OCI-M2 (cell line): ENCODE results near the gene SUSD1.

ENCODE experiments used
- DNase-seq: peaks from one replicate; lab custom pipeline; 2025; ENCODE audit not compliant: unreplicated experiment; lab: John Stamatoyannopoulos, UW

The SUSD1 gene

GRCh38 chr9:112044186-112044585 is 130.9 kb downstream of the SUSD1 start:
- DNase-seq = no peak

GRCh38 chr9:112043423-112043822 is 131.7 kb downstream of the SUSD1 start:
- DNase-seq = no peak

DNA sequence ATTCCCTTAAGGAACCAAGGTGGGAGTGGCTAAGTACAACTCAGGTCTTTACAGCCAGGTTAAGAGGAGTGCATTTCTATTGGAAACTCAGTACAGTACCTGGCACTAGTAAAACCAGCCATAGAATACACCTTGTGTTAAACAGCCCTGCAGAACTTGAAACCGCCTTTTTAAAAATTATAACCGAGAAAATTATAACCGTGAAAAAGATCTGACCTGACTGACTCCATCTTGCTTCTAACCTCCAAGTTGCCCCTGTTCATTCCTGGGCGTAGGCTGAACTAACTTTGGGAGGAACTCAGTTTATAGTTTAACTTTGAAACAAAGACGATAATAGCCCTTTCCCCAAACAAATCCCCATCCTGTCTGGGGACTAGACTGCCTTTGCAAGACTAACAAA is 132.3 kb downstream of the SUSD1 start:
- DNase-seq = no peak

GRCh38 chr9:112042244-112042638 is 132.9 kb downstream of the SUSD1 start:
- no peak for DNase-seq

GRCh38 chr9:112041536-112042243 is 133.4 kb downstream of the SUSD1 start:
- no peak for DNase-seq

DNA sequence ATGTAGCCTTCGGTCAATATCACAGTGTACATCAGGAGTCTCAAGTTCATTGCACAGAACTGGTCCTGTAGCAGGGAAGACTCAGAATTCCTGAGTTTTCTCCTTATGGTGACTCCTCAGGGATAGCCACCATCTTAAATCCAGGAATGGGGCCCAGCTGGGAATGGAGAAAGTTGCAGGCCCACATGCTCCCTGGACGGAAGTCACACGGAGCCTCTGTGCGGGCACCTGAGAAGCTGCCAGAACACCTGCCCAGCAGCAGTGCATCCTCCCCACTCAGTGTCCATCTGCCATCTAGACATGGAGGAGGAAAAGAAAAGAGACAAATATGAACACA is 133.9 kb downstream of the SUSD1 start:
- DNase-seq = no peak

DNA sequence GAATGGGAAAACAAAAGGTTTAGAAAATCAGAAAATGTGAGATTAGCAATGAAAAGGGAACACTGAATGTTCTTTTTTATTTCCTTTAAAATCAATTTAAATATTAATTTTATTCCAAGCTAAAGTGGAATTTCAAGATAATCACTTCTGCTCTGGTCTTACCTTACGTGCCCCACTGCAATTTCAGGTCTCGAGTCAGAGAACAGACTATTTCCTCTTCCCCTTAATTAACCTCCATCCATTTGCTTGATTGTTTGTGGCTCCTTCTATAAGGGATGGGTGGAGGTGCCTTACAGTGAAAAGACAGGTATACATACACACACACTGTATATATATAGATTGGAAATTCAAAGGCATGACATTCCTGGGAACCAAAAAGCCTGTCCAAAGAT is 137.1 kb downstream of the SUSD1 start:
- no peak for DNase-seq

DNA sequence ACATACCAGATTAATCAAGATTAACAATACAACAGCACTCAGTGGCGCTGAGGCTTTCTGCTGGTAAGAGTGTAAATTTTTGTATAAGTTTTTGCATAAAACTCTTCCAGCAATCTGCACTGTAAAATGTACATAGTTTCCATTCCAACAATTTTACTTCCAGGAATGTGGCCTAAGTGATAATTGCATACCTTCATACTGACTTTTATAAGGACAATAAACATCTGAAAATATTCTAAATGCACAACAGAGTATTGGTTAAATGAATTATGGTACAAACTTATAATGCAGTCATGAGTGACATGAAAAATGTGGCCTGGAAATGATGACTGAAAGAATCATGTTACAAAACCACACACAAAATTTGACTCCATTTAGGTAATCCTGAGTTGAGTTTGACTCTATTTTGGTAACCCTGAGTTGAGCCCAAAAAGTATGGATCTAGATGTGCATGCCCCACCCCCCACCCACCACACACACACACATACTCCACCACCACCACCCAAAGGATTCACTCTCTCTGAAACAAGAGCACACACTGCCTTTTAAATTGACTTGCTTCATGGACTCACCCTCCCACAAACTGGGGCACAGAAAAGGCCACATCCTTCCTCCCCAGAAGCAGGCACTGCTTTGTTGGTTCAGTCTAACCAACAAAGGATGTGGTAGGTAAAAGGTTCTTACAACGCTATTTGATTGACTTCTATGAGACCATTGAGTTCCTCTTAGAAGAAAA is 137.6 kb downstream of the SUSD1 start:
- DNase-seq = no peak

DNA sequence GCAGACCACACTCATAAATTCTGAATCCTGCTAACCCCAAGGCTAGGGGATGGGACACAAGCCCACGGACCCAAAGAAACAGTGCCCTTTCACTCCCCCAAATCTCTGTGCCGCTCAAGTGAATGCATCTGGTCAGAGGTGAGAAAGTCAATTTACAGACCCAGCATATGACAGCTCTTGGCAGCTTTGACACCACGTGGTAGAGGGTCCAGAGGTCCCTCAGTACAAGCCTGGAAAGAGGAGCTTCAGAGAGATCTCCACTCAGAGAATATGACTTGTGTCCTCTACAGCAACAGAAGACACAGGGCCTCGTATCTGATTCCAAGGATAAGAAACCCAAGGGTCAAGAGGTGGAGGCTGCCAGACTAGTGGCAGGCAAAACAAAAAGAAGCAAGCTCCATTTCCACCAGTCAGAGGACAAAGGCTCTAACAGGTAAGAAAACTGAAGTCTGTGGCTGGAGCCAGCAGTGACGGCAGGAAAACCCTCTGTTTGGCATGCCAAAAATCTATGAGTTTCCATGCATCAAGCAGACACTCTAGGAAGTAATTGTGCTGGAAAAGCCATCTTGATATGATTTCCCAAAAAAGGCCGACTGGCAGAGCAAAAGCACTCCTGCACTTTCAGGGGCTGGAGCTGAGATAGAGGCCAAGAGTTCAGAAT is 139.8 kb downstream of the SUSD1 start:
- DNase-seq = no peak

GRCh38 chr9:112034216-112034611 is 140.9 kb downstream of the SUSD1 start:
- DNase-seq = no peak

GRCh38 chr9:112033237-112034215 is 141.6 kb downstream of the SUSD1 start:
- no peak for DNase-seq

GRCh38 chr9:112032743-112033142 is 142.4 kb downstream of the SUSD1 start:
- no peak for DNase-seq

DNA sequence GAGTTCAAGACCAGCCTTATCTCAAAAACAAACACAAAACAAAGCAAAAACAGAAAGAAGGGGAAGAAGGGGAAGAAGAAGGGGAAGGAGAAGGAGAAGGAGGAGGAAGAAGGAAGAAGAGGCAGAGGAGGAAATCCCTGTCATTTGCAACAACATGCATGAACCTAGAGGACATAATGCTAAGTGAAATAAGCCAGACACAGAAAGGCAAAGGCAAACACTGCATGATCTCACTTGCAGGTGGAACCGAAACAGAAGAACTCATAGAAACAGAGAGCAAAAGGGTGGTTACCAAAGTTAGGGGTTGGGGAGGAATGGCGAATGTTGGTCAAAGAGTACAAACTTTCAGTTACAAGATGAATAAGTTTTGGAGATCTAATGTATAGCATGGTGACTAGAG is 143.1 kb downstream of the SUSD1 start:
- no peak for DNase-seq

DNA sequence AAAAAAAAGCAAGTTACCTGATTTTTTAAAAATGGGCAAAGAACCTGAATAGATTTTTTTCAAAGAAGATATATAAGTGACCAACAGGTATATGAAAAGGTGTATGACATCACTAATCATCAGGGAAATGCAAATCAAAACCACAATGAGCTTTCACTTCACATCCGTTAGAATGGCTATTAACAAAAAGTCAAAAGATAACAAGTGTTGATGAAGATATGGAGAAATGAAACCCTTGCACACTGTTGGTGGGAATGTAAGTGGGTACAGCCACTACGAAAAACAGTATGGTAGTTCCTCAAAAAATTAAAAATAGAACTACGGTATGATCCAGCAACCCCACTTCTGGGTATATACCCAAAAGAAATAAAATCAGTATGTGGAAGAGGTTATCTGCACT is 143.7 kb downstream of the SUSD1 start:
- DNase-seq = no peak

DNA sequence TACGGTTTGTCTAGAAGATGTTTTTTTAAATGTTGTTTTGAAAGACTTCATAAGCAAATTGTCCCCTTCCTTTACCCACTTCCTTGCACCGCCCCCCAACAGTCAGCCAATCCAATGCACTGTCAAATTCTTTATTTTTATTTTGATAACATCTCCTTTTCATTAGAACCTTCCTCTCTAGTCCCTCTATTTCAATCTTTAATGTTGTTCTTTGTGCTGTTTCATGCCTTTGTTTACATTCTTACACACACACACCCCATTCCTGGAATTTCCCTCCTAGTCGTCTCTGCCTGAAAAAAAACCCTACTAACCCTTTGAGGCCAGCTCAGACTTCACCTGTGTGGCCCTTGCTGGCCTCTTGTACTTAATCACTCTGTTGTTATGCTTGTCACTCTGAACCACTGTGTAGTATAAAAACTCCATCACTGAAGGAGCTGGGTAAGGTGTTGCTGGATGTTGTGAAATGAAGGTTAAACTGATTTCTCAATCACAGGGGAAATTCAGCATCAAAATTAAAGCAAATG is 145.1 kb downstream of the SUSD1 start:
- no peak for DNase-seq

GRCh38 chr9:112028242-112029221 is 146.6 kb downstream of the SUSD1 start:
- no peak for DNase-seq

GRCh38 chr9:112025850-112026249 is 149.2 kb downstream of the SUSD1 start:
- no peak for DNase-seq

DNA sequence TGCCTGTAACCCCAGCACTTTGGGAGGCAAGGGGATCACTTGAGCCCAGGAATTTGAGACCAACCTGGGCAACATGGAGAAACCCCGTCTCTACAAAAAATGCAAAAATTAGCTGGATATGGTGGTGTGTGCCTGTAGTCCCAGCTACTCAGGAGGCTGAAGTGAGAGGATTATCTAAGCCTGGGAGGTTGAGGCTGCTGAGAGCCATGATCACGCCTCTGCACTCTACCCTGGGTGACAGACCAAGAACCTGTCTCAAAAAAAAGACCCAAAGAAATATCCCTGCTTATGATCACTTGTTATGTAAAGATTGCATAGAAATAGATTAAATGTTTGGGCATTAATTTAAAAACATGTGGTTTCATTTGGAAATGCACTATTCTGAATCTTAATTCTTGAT is 153.4 kb downstream of the SUSD1 start:
- no peak for DNase-seq

DNA sequence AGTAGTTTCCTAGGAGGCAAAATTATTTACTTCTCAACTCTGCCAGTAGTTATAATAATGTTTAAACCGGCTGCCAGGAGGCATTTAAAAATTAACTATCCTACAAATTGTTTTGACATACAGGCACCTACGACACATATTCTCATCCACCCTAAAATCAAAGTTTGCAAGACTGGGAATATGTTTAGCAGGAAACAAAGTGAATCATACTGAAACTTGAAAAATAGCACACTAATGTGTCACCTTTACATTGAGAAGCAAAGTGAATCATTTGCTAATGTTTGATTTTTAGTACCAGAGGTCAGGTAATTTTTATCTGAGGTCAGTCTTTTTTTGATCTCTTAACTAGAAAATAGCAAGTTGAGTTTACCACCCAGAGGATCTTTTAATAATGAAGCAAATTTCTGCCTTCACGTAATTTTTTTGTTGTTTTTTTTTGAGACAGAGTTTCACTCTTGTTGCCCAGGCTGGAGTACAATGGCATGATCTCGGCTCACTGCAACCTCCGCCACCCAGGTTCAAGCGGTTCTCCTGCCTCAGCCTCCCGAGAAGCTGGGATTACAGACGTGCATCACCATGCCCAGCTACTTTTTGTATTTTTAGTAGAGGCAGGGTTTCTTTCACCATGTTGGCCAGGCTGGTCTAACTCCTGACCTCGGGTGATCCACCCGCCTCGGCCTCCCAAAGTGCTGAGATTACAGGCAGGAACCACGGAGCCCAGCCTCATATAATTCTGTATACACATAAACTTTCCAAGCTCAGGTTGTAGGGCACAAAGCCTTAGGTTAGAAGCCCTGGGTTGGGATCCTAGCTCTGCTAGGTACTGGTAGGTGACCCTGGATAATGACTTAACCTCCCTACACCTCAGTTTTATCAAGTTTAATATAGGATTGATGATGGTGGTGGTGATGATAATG is 154.2 kb downstream of the SUSD1 start:
- no peak for DNase-seq
